Uterus (tissue), 2 donors: ENCODE data around the gene SPATA21.

Experiments used
- CTCF ChIP-seq, 4 experiments: fragments of 200-600 bp in 2 of 4; fragments of 450-650 bp in 2 of 4; sonication (generic) in 2 of 4; IDR thresholded peaks; one replicate each; pipeline ENCODE4 v1.5.1; 2016 to 2019; ENCODE audit warnings: antibody characterized with exemption in 4 of 4, mild to moderate bottlenecking in 2 of 4, moderate library complexity in 1 of 4
- POLR2A ChIP-seq, 2 donors: fragments of 450-650 bp; IDR thresholded peaks; one replicate each; pipeline ENCODE4 v1.6.1; 2016; ENCODE audit warnings: antibody characterized with exemption in 2 of 2, mild to moderate bottlenecking in 1 of 2, moderate library complexity in 1 of 2

GRCh38 chr1:16372535-16373285 is 64.5 kb downstream of the SPATA21 start:
- TF ChIP-seq CTCF (IDR thresholded peaks at IDR 0.05) (no peak), POLR2A (IDR thresholded peaks at IDR 0.05) (no peak)
